K562 (cell line): Measurements from ENCODE around the gene MYBPC3. TPM values are rescaled to one million over a fixed set of nuclear protein-coding genes. Genes with fewer than 3 reads are reported as not detected.

Experiments
- ATAC-seq: fragments of 200-7000 bp; cut with Tn5 transposase; 3 replicates; pipeline ENCODE4 v1.9.1; 2020; ENCODE audit warnings: moderate library complexity
- BruUV-seq: library from RNA; stranded (reverse); fragments of 400-500 nt; replicated peaks from 2 replicates; lab custom pipeline; 2021; lab: Mats Ljungman, UMichigan
- CTCF ChIA-PET: fragments of 300-600 bp; formaldehyde crosslinking; extraction: SDS; loops from one replicate; lab custom pipeline; 2021; ENCODE audit warnings: low intra/inter-chr PET ratio; lab: Yijun Ruan, JAX
- POLR2A ChIA-PET: fragments of 300-600, 350-650 bp; sonication (Branson Sonifier 250); formaldehyde crosslinking; extraction: SDS; loops from one replicate; lab custom pipeline; 2021; ENCODE audit warnings: antibody characterized with exemption, inconsistent platforms; lab: Yijun Ruan, JAX
- DNase-seq, 4 experiments: peaks; one replicate each; pipeline versions ENCODE4 v3.0.0 to v3.0.0-alpha.2; 2011 to 2018; ENCODE audit warnings: low spot score in 3 of 4, mixed read lengths in 3 of 4; ENCODE audit errors: extremely low read depth in 1 of 4
- FAIRE-seq: peaks from 2 replicates; lab custom pipeline; 2011; peaks lifted over from hg19 to GRCh38; lab: Jason Lieb, UNC
- H2AFZ ChIP-seq: 2 replicates; pipeline ENCODE4 v1.6.0; 2011; ENCODE audit warnings: low read depth, low read length, control low read depth, inconsistent platforms
- H3K27ac ChIP-seq: fragments of 200-600 bp; 3 replicates; pipeline ENCODE4 v1.8.0; 2011; ENCODE audit warnings: low read depth, mild to moderate bottlenecking, control low read depth, inconsistent platforms, low read length, moderate library complexity, mixed read lengths; ENCODE audit errors: extremely low read depth
- H3K27me3 ChIP-seq, 2 experiments: fragments of 300-600 bp in 1 of 2; 2 replicates in 1 of 2; 3 replicates in 1 of 2; pipeline versions ENCODE4 v1.6.0 to v1.8.0; 2011; ENCODE audit warnings: inconsistent platforms in 2 of 2, low read length in 2 of 2, mild to moderate bottlenecking in 1 of 2, mixed read lengths in 1 of 2, moderate library complexity in 1 of 2; ENCODE audit not compliant: control insufficient read depth in 2 of 2, insufficient read depth in 2 of 2
- H3K36me3 ChIP-seq: fragments of 300-600 bp; 3 replicates; pipeline ENCODE4 v1.8.0; 2011; ENCODE audit warnings: mild to moderate bottlenecking, low read length, inconsistent platforms; ENCODE audit not compliant: control insufficient read depth, insufficient read depth
- H3K4me1 ChIP-seq, 2 experiments: fragments of 200-600 bp in 1 of 2; replicated peaks in 1 of 2; 2 replicates in 1 of 2; 3 replicates in 1 of 2; pipeline versions ENCODE4 v1.5.1 to v1.8.0; 2011; ENCODE audit warnings: inconsistent platforms in 2 of 2, low read length in 2 of 2, mild to moderate bottlenecking in 1 of 2, mixed read lengths in 1 of 2, moderate library complexity in 1 of 2; ENCODE audit not compliant: control insufficient read depth in 2 of 2, insufficient read depth in 2 of 2
- H3K4me2 ChIP-seq: 2 replicates; pipeline ENCODE4 v1.6.1; 2011; ENCODE audit warnings: low read length, control low read depth, inconsistent platforms, mixed read lengths; ENCODE audit not compliant: insufficient read depth
- H3K4me3 ChIP-seq: fragments of 200-600 bp; sonication (generic), shearing (Covaris generic); 2 replicates; pipeline ENCODE4 v1.5.1; 2016; ENCODE audit warnings: control low read depth, inconsistent platforms
- H3K79me2 ChIP-seq: fragments of 200-600 bp; 3 replicates; pipeline ENCODE4 v1.8.0; 2011; ENCODE audit warnings: low read length, inconsistent platforms; ENCODE audit not compliant: control insufficient read depth, insufficient read depth
- H3K9ac ChIP-seq, 2 experiments: 2 replicates each; pipeline versions ENCODE4 v1.6.0 to v1.6.1; 2011; ENCODE audit warnings: low read depth in 2 of 2, low read length in 2 of 2, control low read depth in 1 of 2, inconsistent platforms in 1 of 2, mild to moderate bottlenecking in 1 of 2, mixed read lengths in 1 of 2; ENCODE audit not compliant: insufficient read depth in 1 of 2
- H3K9me1 ChIP-seq: one replicate; pipeline ENCODE4 v1.6.0; 2011; ENCODE audit warnings: inconsistent platforms, mild to moderate bottlenecking, low read length, moderate library complexity; ENCODE audit not compliant: control insufficient read depth, insufficient read depth
- H3K9me3 ChIP-seq: replicated peaks from 2 replicates; pipeline ENCODE4 v1.5.1; 2011; ENCODE audit warnings: low read depth, low read length, inconsistent platforms; ENCODE audit not compliant: control insufficient read depth, insufficient read depth
- H4K20me1 ChIP-seq: replicated peaks from 2 replicates; pipeline ENCODE4 v1.6.1; 2011; ENCODE audit warnings: low read length, inconsistent platforms, mixed read lengths; ENCODE audit not compliant: control insufficient read depth, insufficient read depth
- RFX1 ChIP-seq: fragments of 450-650 bp; IDR thresholded peaks from 2 replicates; pipeline ENCODE4 v1.6.1; 2016; ENCODE audit warnings: mild to moderate bottlenecking, moderate library complexity
- RFX5 ChIP-seq: IDR thresholded peaks from 2 replicates; pipeline ENCODE4 v1.6.1; 2011; ENCODE audit warnings: low read depth, mild to moderate bottlenecking, improper control_type of control experiment, low read length
- SRSF9 ChIP-seq: fragments of 200-400 bp; formaldehyde crosslinking; IDR thresholded peaks from 2 replicates; pipeline ENCODE4 v1.6.1; 2017; ENCODE audit warnings: low read depth, low read length, borderline replicate concordance
- TARDBP ChIP-seq: fragments of 450-650 bp; IDR thresholded peaks from 2 replicates; pipeline ENCODE4 v1.6.1; 2016
- TEAD4 ChIP-seq, 2 experiments: sonication (generic) in 1 of 2; formaldehyde crosslinking in 1 of 2; IDR thresholded peaks; 2 replicates each; pipeline versions ENCODE4 v1.6.1 to v1.8.0; 2012 to 2022; ENCODE audit warnings: borderline replicate concordance in 1 of 2, inconsistent platforms in 1 of 2, low read length in 1 of 2, mild to moderate bottlenecking in 1 of 2, missing genetic modification reagents in 1 of 2
- TRIM24 ChIP-seq, 2 experiments: fragments of 450-650 bp; IDR thresholded peaks; 2 replicates each; pipeline ENCODE4 v1.6.1; 2016
- ZFP1 ChIP-seq: fragments of 450-650 bp; formaldehyde crosslinking; IDR thresholded peaks from 2 replicates; pipeline ENCODE4 v1.4.0; 2020; ENCODE audit warnings: mild to moderate bottlenecking, mixed read lengths
- ZFP36 ChIP-seq: fragments of 150-350 bp; IDR thresholded peaks from 2 replicates; pipeline ENCODE4 v1.6.1; 2018; ENCODE audit warnings: low read length, low read depth; ENCODE audit not compliant: partially characterized antibody
- ZKSCAN3 ChIP-seq: fragments of 250-450 bp; sonication (Bioruptor Pico); IDR thresholded peaks from 2 replicates; pipeline ENCODE4 v1.4.0; 2020
- WGBS: fragments of 100-300 bp; shearing (Covaris generic); methylation state at CpG from one replicate; pipeline ENCODE4 v1.1.6; 2016; ENCODE audit warnings: low coverage, mixed read lengths; ENCODE audit not compliant: insufficient coverage; ENCODE audit errors: missing lambda C conversion rate; 5-methylcytosine and 5-hydroxymethylcytosine counted together
- in situ Hi-C: fragments of 300-500 bp; cut with MboI; formaldehyde crosslinking; loops from 4 replicates; pipeline ENCODE4 v1.15.0; 2018; ENCODE audit warnings: inconsistent platforms, mixed read lengths
- intact Hi-C: fragments of 100-400 bp; cut with micrococcal nuclease; formaldehyde crosslinking; loops from 2 replicates; pipeline ENCODE4 v1.14.2; 2022
- polyA plus RNA-seq, 8 experiments: library from polyadenylated mRNA; depleted of rRNA in 4 of 8; stranded (reverse) in 5 of 8; unstranded in 3 of 8; fragments of >200 nt; fragmentation: Nextera tagmentation in 2 of 8; fragmentation: Illumina TruSeq in 1 of 8; extraction: Ambion mirVana in 2 of 8; extraction: Trizol in 1 of 8; gene quantifications; 2 replicates each; pipeline versions ENCODE4 v1.2.1 to v1.2.3, GENCODE V29; 2011 to 2014; ENCODE audit warnings: inconsistent platforms in 1 of 8, missing spikeins in 1 of 8
- total RNA-seq, 7 experiments: library from RNA; depleted of rRNA in 6 of 7; stranded (reverse); fragments of >200 nt in 6 of 7; fragmentation: Illumina TruSeq in 2 of 7; extraction: Trizol in 2 of 7; gene quantifications; 2 replicates each; pipeline versions ENCODE4 v1.2.1 to v1.2.3, GENCODE V29; 2011 to 2021; ENCODE audit warnings: low replicate concordance in 1 of 7

MYBPC3 gene
- total and polyA plus RNA-seq, 9 of the 15 experiments (the other 6 are each of a cell fraction or from before 2014, with no cell fraction given), result 0.01 TPM; not detected in 8

DNA sequence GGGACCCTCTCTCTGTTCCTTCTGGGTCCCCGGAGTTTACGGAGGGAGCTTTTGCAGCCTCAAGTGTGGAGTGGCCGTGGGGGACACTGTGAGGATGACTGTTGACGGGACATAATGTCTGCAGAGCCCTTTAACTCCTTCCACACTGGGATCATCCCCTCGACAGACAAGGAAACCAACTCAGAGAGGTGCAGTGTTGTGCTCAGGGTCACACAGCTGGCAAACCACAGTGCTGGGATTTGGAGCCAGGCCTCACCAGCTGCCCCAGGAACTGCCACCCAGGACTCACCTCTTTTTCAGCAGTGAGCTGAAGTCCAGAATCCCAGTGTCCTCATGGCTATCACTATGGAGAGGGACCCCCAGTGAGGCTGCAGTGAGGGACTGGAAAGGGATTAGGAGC, 5.4 kb downstream of the MYBPC3 start:
- H3K4me3 ChIP-seq, result no peak overlapping the region
- ATAC-seq (no peak), DNase-seq (no peak), FAIRE-seq (no peak)
- BruUV-seq, result no TSS peak
- intact Hi-C loops (no loop called here), in situ Hi-C loops (loop anchor here (10.0 kb wide), 1 partner anchor 172 kb away; the partner anchor contains the start of gene ARFGAP2)
- H3K27me3 ChIP-seq, result peaks cover 13 to 42% of the 10 kb centered on the region in 2 experiments; a peak in 4 of 5 replicates
- H3K27ac ChIP-seq, result no peak overlapping the region
- 20% methylated on average over 5 of the region's 5 CpGs for WGBS
- H4K20me1 ChIP-seq, result peaks cover 3% of the 10 kb centered on the region; the same call in 1 of the 2 replicates
- no peaks in the 10 kb centered on the region for H3K36me3 ChIP-seq
- no peaks in the 10 kb centered on the region for H3K79me2 ChIP-seq
- H3K4me1 ChIP-seq, result peaks cover 0 to 42% of the 10 kb centered on the region in 2 experiments; a peak in 2 of 5 replicates
- no peak overlapping the region for H2AFZ ChIP-seq
- CTCF ChIA-PET, result no interaction called here
- H3K9me1 ChIP-seq, result peaks cover 2% of the 10 kb centered on the region
- POLR2A ChIA-PET, result interaction anchor here (1.2 kb wide), 1 partner anchor 87 kb away, joined by 3 read pairs; no protein-coding TSS in a partner anchor
- H3K9me3 ChIP-seq, result no peaks in the 10 kb centered on the region
- H3K9ac ChIP-seq, result no peak overlapping the region; a peak in 1 of 4 replicates
- TF ChIP-seq ZFP36, result peak; percentile 50
- no peak for TF ChIP-seq RFX5
- TF ChIP-seq, all 486 proteins: peak for 1
- H3K4me2 ChIP-seq, result no peak overlapping the region

DNA sequence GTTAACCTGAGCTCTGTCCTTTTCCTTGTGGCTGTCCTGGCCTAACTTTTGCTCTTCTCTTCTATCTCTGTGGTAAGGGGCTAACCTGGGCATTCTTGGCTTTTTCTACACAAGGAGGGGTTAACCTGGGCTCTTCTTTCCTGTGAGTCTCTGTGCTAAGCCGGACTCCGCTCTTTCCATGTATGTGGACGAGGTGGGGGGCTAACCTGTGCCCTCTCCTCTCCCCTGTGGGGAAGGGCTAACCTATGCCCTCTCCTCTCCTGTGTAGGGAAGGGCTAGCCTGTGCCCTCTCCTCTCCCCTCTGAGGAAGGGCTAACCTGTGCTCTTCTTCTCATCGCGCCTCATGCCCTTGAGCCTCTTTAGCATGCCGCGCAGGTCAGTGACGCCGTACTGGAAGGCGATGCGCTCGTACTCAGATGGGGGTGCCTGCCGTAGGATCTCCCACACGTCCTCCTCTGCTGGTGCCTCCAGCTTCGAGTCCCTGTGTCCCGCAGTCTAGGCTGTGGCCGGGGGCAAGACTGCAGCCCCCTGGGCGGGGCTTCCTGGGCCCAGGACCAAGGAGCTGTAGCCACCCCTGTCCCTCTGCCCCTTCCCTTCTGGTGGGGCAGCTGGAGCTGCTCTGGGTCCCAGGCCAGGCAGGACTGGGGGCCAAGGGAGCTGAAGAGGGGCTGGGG, 6.5 kb downstream of the MYBPC3 start:
- H3K4me2 ChIP-seq, result no peak overlapping the region
- peaks cover 13 to 44% of the 10 kb centered on the region in 2 experiments; a peak in 4 of 5 replicates for H3K27me3 ChIP-seq
- no peaks in the 10 kb centered on the region for H3K36me3 ChIP-seq
- no peaks in the 10 kb centered on the region for H3K9me3 ChIP-seq
- DNase-seq, result no peak
- H4K20me1 ChIP-seq, result peaks cover 3% of the 10 kb centered on the region; the same call in 1 of the 2 replicates
- TF ChIP-seq ZKSCAN3 (peak; percentile 97), RFX1 (no peak), TEAD4 (IDR thresholded peaks at IDR 0.05; ENCODE audit: low read length) (no peak), TEAD4 (CRISPR knock-in tag; IDR thresholded peaks at IDR 0.05; ENCODE audit: borderline replicate concordance) (no peak), ZFP1 (CRISPR knock-in tag) (no peak), TARDBP (no peak), SRSF9 (no peak), TRIM24 (IDR thresholded peaks at IDR 0.05) (peak in 1 of 2 experiments; percentile 56; a peak in 1 of 4 replicates)
- H3K4me3 ChIP-seq, result no peak overlapping the region
- no peaks in the 10 kb centered on the region for H3K79me2 ChIP-seq
- H3K9ac ChIP-seq, result no peak overlapping the region
- ATAC-seq, result no peak
- peaks cover 0 to 41% of the 10 kb centered on the region in 2 experiments; a peak in 2 of 5 replicates for H3K4me1 ChIP-seq
- ChIA-PET CTCF (no interaction called here), POLR2A (interaction anchor here (0.6 to 1.5 kb wide), 2 partner anchors 82 to 359 kb away, joined by 3 to 4 read pairs; no protein-coding TSS in a partner anchor)
- no peak overlapping the region for H3K27ac ChIP-seq
- FAIRE-seq, result no peak
- 34% methylated on average over 18 of the region's 18 CpGs for WGBS
- in situ Hi-C loops, result loop anchor here (10.0 kb wide), 1 partner anchor 171 kb away; the partner anchor contains the start of gene ARFGAP2
- intact Hi-C loops, result no loop called here
- no TSS peak for BruUV-seq
- no peak overlapping the region for H2AFZ ChIP-seq
- peaks cover 2% of the 10 kb centered on the region for H3K9me1 ChIP-seq
